Nephron progenitor cell (in vitro differentiated cells): ENCODE measurements around the gene FLNC.

Experiments
- DNase-seq: peaks from one replicate; pipeline ENCODE4 v3.0.0; 2021
- H3K27ac Mint-ChIP-seq: 2 replicates; pipeline ENCODE4 v1.8.0; 2021; ENCODE audit warnings: mild to moderate bottlenecking, moderate library complexity, mixed read lengths
- H3K27me3 Mint-ChIP-seq: 2 replicates; pipeline ENCODE4 v1.8.0; 2021; ENCODE audit warnings: mild to moderate bottlenecking, low read depth, mixed read lengths; ENCODE audit not compliant: poor library complexity
- H3K36me3 Mint-ChIP-seq: 2 replicates; pipeline ENCODE4 v1.8.0; 2021; ENCODE audit warnings: low read depth, mixed read lengths
- H3K4me1 Mint-ChIP-seq: 2 replicates; pipeline ENCODE4 v1.8.0; 2021; ENCODE audit warnings: mixed read lengths
- H3K4me3 Mint-ChIP-seq: 2 replicates; pipeline ENCODE4 v1.8.0; 2021; ENCODE audit warnings: mild to moderate bottlenecking, moderate library complexity, mixed read lengths
- H3K9me3 Mint-ChIP-seq: 2 replicates; pipeline ENCODE4 v1.8.0; 2021; ENCODE audit warnings: mild to moderate bottlenecking, moderate library complexity, mixed read lengths
- CTCF ChIP-seq: fragments of 200-600 bp; sonication (generic); IDR thresholded peaks from 2 replicates; pipeline ENCODE4 v1.5.0; 2021; ENCODE audit warnings: antibody characterized with exemption

The FLNC gene

GRCh38 chr7:128785738-128786137 is 44.5 kb upstream of the FLNC start:
- no peak for TF ChIP-seq CTCF
- H3K36me3 Mint-ChIP-seq = no peaks in the 10 kb centered on the region
- H3K9me3 Mint-ChIP-seq = no peaks in the 10 kb centered on the region
- peaks cover 29% of the 10 kb centered on the region for H3K4me1 Mint-ChIP-seq
- no peak for DNase-seq
- H3K27me3 Mint-ChIP-seq = peaks cover 54% of the 10 kb centered on the region
- H3K27ac Mint-ChIP-seq = no peak overlapping the region
- no peak overlapping the region for H3K4me3 Mint-ChIP-seq

- TF ChIP-seq CTCF = no peak
- no peaks in the 10 kb centered on the region for H3K9me3 Mint-ChIP-seq
- no peak for DNase-seq
- H3K27ac Mint-ChIP-seq = no peak overlapping the region
- peaks cover 26% of the 10 kb centered on the region for H3K4me1 Mint-ChIP-seq
- H3K27me3 Mint-ChIP-seq = peaks cover 46% of the 10 kb centered on the region
- no peaks in the 10 kb centered on the region for H3K36me3 Mint-ChIP-seq
- H3K4me3 Mint-ChIP-seq = peak overlapping the region; percentile 86
Measured at GRCh38 chr7:128788446-128789412, 41.5 kb upstream of the FLNC start.

- no peaks in the 10 kb centered on the region for H3K9me3 Mint-ChIP-seq
Measured at GRCh38 chr7:128790315-128791041, 39.7 kb upstream of the FLNC start.

GRCh38 chr7:128791121-128791971 is 38.9 kb upstream of the FLNC start, which contains the start of gene CCDC136:
Gene CCDC136 (plus strand): TSS chr7:128791968. CDS start chr7:128792412, 444 bp downstream.
- peak; percentile 87 for DNase-seq
- peaks cover 33% of the 10 kb centered on the region for H3K27me3 Mint-ChIP-seq
- no peaks in the 10 kb centered on the region for H3K9me3 Mint-ChIP-seq
- H3K4me3 Mint-ChIP-seq = peak within 1 kb of the TSS; percentile 89
- peaks cover 25% of the 10 kb centered on the region for H3K36me3 Mint-ChIP-seq
- H3K27ac Mint-ChIP-seq = no peak within 1 kb of the TSS
- peaks cover 26% of the 10 kb centered on the region for H3K4me1 Mint-ChIP-seq
- no peak for TF ChIP-seq CTCF

More at GRCh38 chr7:128790315-128791041, 39.7 kb upstream of the FLNC start:
- DNase-seq = peak; percentile 56
- Mint-ChIP-seq H3K4me3 (peak overlapping the region; percentile 86), H3K27ac (no peak overlapping the region), H3K36me3 (peaks cover 16% of the 10 kb centered on the region), H3K27me3 (peaks cover 40% of the 10 kb centered on the region), H3K4me1 (peaks cover 26% of the 10 kb centered on the region)
- TF ChIP-seq CTCF = no peak

GRCh38 chr7:128791972-128792327 is 38.3 kb upstream of the FLNC start:
- Mint-ChIP-seq H3K9me3 (no peaks in the 10 kb centered on the region), H3K27ac (no peak overlapping the region), H3K36me3 (peaks cover 29% of the 10 kb centered on the region), H3K4me1 (peaks cover 26% of the 10 kb centered on the region), H3K27me3 (peaks cover 28% of the 10 kb centered on the region), H3K4me3 (peak overlapping the region; percentile 89)
- DNase-seq = no peak
- TF ChIP-seq CTCF = no peak
